Choroid plexus epithelial cell (primary cell): ENCODE results near the gene ITPKB.

ENCODE experiments used
- DNase-seq: peaks from one replicate; pipeline ENCODE4 v3.0.0-alpha.2; 2010; ENCODE audit warnings: low read depth
- H3K4me3 ChIP-seq: 2 replicates; pipeline ENCODE4 v1.5.1; 2011; ENCODE audit warnings: low read depth, mild to moderate bottlenecking, control low read depth, low read length, moderate library complexity
- TF ChIP-seq, protein P1 (sequence below): conservative IDR thresholded peaks from 2 replicates; pipeline ENCODE4 v1.5.1; 2011; ENCODE audit warnings: low read depth, mild to moderate bottlenecking, control low read depth, inconsistent platforms, low read length, moderate library complexity

Gene ITPKB

DNA sequence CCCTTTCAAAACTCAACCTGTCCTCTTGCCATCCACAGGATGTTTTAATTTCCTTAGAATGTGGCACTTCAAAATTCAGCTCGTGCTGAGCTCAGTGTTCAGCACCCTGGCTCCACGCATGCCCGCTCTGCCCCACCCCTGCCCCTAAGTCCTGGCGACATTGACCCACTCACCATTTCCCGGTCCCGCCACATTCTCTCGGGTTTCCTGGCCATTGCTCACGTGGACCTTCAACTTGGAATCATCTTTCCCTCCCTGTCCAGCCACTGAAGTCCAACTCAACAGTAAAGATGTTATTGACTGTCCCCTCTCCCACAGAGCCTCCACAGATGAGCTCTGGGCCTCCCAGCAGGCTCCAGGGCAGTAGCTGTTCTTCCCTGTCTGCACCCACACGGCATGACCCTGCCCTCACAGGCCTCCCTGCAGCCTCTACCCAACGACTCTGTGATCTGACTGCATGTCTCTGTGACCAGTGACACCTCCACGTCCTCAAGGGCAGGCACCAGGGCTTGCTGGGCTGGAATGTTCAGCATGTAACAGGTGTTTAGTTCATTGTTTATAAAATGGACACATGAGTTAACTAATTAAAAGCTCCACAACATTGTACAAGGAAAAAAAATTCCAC lies 53.8 kb downstream of the ITPKB start:
- DNase-seq, result no peak
- no peak overlapping the region for H3K4me3 ChIP-seq
- TF ChIP-seq, protein P1, sequence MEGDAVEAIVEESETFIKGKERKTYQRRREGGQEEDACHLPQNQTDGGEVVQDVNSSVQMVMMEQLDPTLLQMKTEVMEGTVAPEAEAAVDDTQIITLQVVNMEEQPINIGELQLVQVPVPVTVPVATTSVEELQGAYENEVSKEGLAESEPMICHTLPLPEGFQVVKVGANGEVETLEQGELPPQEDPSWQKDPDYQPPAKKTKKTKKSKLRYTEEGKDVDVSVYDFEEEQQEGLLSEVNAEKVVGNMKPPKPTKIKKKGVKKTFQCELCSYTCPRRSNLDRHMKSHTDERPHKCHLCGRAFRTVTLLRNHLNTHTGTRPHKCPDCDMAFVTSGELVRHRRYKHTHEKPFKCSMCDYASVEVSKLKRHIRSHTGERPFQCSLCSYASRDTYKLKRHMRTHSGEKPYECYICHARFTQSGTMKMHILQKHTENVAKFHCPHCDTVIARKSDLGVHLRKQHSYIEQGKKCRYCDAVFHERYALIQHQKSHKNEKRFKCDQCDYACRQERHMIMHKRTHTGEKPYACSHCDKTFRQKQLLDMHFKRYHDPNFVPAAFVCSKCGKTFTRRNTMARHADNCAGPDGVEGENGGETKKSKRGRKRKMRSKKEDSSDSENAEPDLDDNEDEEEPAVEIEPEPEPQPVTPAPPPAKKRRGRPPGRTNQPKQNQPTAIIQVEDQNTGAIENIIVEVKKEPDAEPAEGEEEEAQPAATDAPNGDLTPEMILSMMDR, result no peak

GRCh38 chr1:226684026-226684425 lies 55.1 kb downstream of the ITPKB start:
- TF ChIP-seq, protein P1, result no peak
- no peak for DNase-seq
- no peak overlapping the region for H3K4me3 ChIP-seq

- no peak for DNase-seq
- H3K4me3 ChIP-seq, result no peak overlapping the region
- TF ChIP-seq, protein P1, result no peak
Observed at GRCh38 chr1:226682871-226683814, 55.9 kb downstream of the ITPKB start.

DNA sequence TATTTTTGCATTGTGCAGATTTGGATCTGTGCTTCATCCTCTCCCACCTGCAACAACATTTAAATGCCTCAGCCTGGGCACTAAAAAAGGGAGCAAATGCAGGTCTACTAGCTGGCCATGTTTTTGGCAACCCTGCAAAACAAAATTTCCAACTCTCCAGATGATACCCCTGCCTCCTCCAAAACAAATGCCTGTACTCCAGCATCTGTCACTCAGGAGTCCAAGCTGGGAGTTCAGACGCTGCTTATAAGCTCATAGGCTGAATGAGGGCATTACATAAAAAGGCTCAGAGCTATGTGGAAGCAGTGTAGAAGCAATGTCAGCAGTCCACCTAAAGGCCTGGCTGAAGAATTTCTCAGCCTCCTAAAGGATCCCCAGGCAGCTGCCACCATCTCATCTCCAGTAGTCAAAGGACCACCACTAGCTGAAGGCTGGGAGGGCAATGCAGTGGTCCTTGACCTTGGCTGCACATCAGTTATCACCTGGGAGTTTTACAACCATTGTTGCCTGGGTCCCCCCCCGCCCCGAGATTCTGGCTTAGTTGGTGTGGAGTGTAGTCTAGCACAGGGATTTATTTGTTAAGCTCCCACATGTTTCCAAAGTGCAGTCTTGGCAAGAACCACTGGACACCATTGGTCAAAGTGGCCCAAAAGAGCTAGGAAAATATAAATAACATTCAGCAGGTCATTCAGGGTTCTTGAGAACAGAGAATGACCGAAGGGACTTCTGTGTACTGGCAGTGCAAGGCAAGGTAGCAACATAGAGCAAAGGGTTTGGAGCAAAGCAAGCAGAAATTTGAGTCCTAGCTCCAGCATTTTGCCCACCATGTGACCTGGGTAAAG lies 57.2 kb downstream of the ITPKB start:
- TF ChIP-seq, protein P1, result no peak
- no peak for DNase-seq
- no peak overlapping the region for H3K4me3 ChIP-seq

DNA sequence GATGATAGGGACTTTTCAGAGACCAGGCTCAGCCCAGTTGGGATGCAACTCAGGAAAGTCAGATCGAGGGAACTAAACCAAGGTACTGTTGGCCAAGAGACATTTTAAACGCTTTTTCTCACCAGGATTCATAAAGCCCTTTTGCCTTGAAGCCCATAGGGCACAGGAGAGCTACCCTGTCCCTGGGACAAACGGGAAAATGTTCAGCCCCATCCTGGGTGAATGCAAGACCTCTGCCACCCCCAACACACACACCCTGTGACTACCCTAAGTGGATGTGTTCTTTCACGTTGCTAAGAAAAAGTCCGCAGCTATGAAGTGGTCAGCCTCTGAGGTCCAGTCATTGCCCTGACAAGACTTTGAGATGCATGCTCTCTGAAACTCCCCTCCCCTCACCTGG lies 58.4 kb downstream of the ITPKB start:
- TF ChIP-seq, protein P1, result no peak
- no peak overlapping the region for H3K4me3 ChIP-seq
- no peak for DNase-seq

GRCh38 chr1:226679853-226680516 lies 59.1 kb downstream of the ITPKB start:
- DNase-seq, result peak; percentile 84
- H3K4me3 ChIP-seq, result peak overlapping the region; percentile 66
- TF ChIP-seq, protein P1, result no peak
